B cell (primary cell): Measurements from ENCODE around the gene GZMM. TPM values are rescaled to one million over a fixed set of nuclear protein-coding genes. Genes with fewer than 3 reads are reported as not detected.
A peak's percentile ranks its signal among the peaks of the same experiment; 100 is the strongest.

Source experiments
- ATAC-seq: fragments of 200-7000 bp; cut with Tn5 transposase; one replicate; pipeline ENCODE4 v1.10.0; 2021; ENCODE audit warnings: low read depth, mild to moderate bottlenecking, moderate number of reproducible peaks, moderate library complexity
- CTCF ChIA-PET: fragments of 350-600 bp; sonication (Branson Sonifier 250); formaldehyde crosslinking; loops from one replicate; lab custom pipeline; 2021; ENCODE audit warnings: antibody characterized with exemption, inconsistent platforms; lab: Charles Lee
- POLR2A ChIA-PET: fragments of 350-600 bp; sonication (Branson Sonifier 250); formaldehyde crosslinking; loops from one replicate; lab custom pipeline; 2021; ENCODE audit warnings: antibody characterized with exemption; lab: Charles Lee
- DNase-seq: peaks from one replicate; pipeline ENCODE4 v3.0.0; 2013
- H2AFZ ChIP-seq: 2 replicates; pipeline ENCODE4 v1.6.1; 2012; ENCODE audit warnings: mild to moderate bottlenecking, low read depth, low read length; ENCODE audit not compliant: insufficient read depth, poor library complexity, severe bottlenecking
- H3K27ac ChIP-seq, 2 donors: 1 replicate in 1 of 2; 2 replicates in 1 of 2; pipeline ENCODE4 v1.5.1; 2012 to 2013; ENCODE audit warnings: low read length in 2 of 2, mild to moderate bottlenecking in 2 of 2, moderate library complexity in 1 of 2
- H3K27me3 ChIP-seq, 4 experiments: fragments of 200-600 bp in 1 of 4; sonication (generic) in 1 of 4; replicated peaks in 1 of 4; 1 replicate in 2 of 4; 2 replicates in 2 of 4; pipeline versions ENCODE4 v1.6.1 to v1.7.0; 2013 to 2016; ENCODE audit warnings: low read length in 3 of 4, mild to moderate bottlenecking in 2 of 4, mixed read lengths in 1 of 4, moderate library complexity in 1 of 4; ENCODE audit not compliant: insufficient read depth in 4 of 4, control insufficient read depth in 3 of 4; ENCODE audit errors: control extremely low read depth in 1 of 4
- H3K36me3 ChIP-seq, 2 experiments: replicated peaks in 1 of 2; 1 replicate in 1 of 2; 2 replicates in 1 of 2; pipeline versions ENCODE4 v1.6.1 to v1.7.1; 2013; ENCODE audit warnings: low read length in 1 of 2; ENCODE audit not compliant: insufficient read depth in 2 of 2, control insufficient read depth in 1 of 2; ENCODE audit errors: control extremely low read depth in 1 of 2, extremely low read depth in 1 of 2
- H3K4me1 ChIP-seq, 2 donors: fragments of 200-600 bp in 1 of 2; sonication (generic) in 1 of 2; 1 replicate in 1 of 2; 2 replicates in 1 of 2; pipeline versions ENCODE4 v1.5.1 to v1.6.1; 2013 to 2017; ENCODE audit warnings: low read length in 2 of 2; ENCODE audit not compliant: control insufficient read depth in 2 of 2, insufficient read depth in 2 of 2
- H3K4me2 ChIP-seq: replicated peaks from 2 replicates; pipeline ENCODE3; 2012; ENCODE audit warnings: mild to moderate bottlenecking, low read depth, low read length; ENCODE audit not compliant: poor library complexity, severe bottlenecking
- H3K4me3 ChIP-seq, 5 experiments: fragments of 200-600 bp in 1 of 5; sonication (generic) in 1 of 5; 1 replicate in 3 of 5; 2 replicates in 2 of 5; pipeline versions ENCODE4 v1.5.1 to v1.7.0; 2011 to 2016; ENCODE audit warnings: low read length in 4 of 5, mild to moderate bottlenecking in 4 of 5, low read depth in 2 of 5, control low read depth in 1 of 5, moderate library complexity in 1 of 5; ENCODE audit not compliant: insufficient read depth in 1 of 5; ENCODE audit errors: control extremely low read depth in 1 of 5, extremely low read depth in 1 of 5
- H3K79me2 ChIP-seq: fragments of 200-600 bp; sonication (generic); one replicate; pipeline ENCODE4 v1.6.0; 2016; ENCODE audit warnings: low read length; ENCODE audit not compliant: control insufficient read depth, insufficient read depth
- H3K9ac ChIP-seq: fragments of 200-600 bp; sonication (generic); 2 replicates; pipeline ENCODE4 v1.6.1; 2017; ENCODE audit warnings: mild to moderate bottlenecking, low read length, moderate library complexity
- H3K9me3 ChIP-seq, 3 donors: one replicate each; pipeline versions ENCODE4 v1.6.1 to v1.7.1; 2013; ENCODE audit warnings: low read length in 2 of 3; ENCODE audit not compliant: control insufficient read depth in 2 of 3, insufficient read depth in 1 of 3; ENCODE audit errors: control extremely low read depth in 1 of 3
- H4K20me1 ChIP-seq: 2 replicates; pipeline ENCODE4 v1.6.0; 2012; ENCODE audit warnings: mild to moderate bottlenecking, low read length; ENCODE audit not compliant: insufficient read depth, control insufficient read depth, poor library complexity, severe bottlenecking
- H3K27ac Mint-ChIP-seq: one replicate; pipeline ENCODE4 v1.8.0; 2021; ENCODE audit warnings: mixed read lengths
- H3K27me3 Mint-ChIP-seq: one replicate; pipeline ENCODE4 v1.8.0; 2021; ENCODE audit warnings: mixed read lengths
- H3K4me1 Mint-ChIP-seq: one replicate; pipeline ENCODE4 v1.8.0; 2021; ENCODE audit warnings: mixed read lengths
- H3K4me3 Mint-ChIP-seq: one replicate; pipeline ENCODE4 v1.8.0; 2021; ENCODE audit warnings: mixed read lengths
- H3K9me3 Mint-ChIP-seq: one replicate; pipeline ENCODE4 v1.8.0; 2022; ENCODE audit warnings: mixed read lengths; ENCODE audit not compliant: insufficient read depth
- EZH2 ChIP-seq: IDR thresholded peaks from 2 replicates; pipeline ENCODE4 v1.6.1; 2012; ENCODE audit warnings: borderline replicate concordance, low read depth, mild to moderate bottlenecking, moderate library complexity, low read length; ENCODE audit not compliant: insufficient read depth, poor library complexity, severe bottlenecking
- WGBS: methylation state at CpG from one replicate; pipeline ENCODE4 v1.1.5; 2013; ENCODE audit warnings: missing lambda C conversion rate; ENCODE audit not compliant: insufficient coverage; 5-methylcytosine and 5-hydroxymethylcytosine counted together
- intact Hi-C: fragments of 100-400 bp; cut with micrococcal nuclease; formaldehyde crosslinking; loops from one replicate; pipeline ENCODE4 v1.10.0; 2022
- polyA plus RNA-seq: library from polyadenylated mRNA; depleted of rRNA; stranded (reverse); fragments of >200 nt; gene quantifications from 2 replicates; pipeline ENCODE4 v1.2.3, GENCODE V29; 2012
- total RNA-seq, 2 donors: library from RNA; stranded (reverse); fragments of 120-200 nt in 1 of 2; gene quantifications; 1 replicate in 1 of 2; 2 replicates in 1 of 2; pipeline versions ENCODE4 v1.2.3 to v1.2.4, GENCODE V29; 2013 to 2022
- TF ChIP-seq, protein P1 (sequence below): fragments of 200-600 bp; IDR thresholded peaks from one replicate; pipeline ENCODE4 v1.8.0; 2022; ENCODE audit warnings: antibody characterized with exemption, mild to moderate bottlenecking

Gene GZMM
- total and polyA plus RNA-seq, 2 donors (not counting 1 experiment from before 2014, with no cell fraction given): 2.1 TPM; not detected in 1

DNA sequence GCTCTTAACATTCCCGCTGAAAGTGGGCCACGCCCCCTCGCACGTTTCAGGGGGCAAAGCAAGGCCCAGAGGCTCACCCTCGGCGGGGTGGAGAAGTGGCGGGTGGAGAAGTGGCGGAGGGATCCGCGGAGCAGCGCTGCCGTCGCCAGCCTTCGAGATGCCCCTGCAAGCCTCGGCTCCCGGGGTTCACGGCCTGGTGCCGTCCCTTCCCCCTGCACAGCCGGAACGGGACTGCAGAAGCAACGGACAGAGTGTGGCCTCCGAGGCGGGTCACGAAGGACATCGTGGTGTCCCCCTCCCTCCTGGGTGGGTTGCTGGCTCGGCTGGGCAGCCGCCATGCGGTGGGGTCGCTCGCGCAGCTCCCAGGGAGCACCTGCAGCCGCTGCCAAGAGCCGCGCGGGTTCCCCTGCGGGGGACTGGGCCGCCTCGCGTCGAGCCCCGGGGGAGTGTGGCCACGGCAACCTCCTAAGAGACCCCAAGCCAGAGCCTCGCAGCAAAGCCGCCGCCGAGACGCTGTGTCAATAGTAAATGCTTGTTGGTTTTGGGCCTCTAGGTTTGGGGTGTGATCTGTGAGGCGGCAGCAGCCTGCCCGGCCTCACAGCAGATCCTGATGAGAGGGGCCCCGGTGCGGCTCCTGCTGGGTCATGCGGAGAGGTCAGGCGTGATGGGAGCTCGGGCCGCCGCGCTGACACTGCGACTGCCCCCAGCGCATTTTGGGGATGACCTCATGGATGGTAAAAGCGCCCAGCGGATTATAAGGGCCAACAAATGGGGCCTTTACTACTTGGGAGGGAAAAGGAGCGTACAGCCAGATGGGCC is 31.1 kb upstream of the GZMM start:
- no peaks in the 10 kb centered on the region for H3K27me3 Mint-ChIP-seq
- intact Hi-C loops: no loop called here
- H3K27me3 ChIP-seq: no peaks in the 10 kb centered on the region
- CTCF ChIA-PET: no interaction called here
- ATAC-seq: no peak
- peak overlapping the region; percentile 3 for H3K4me2 ChIP-seq
- no peak overlapping the region for H3K27ac ChIP-seq
- H3K9me3 Mint-ChIP-seq: no peaks in the 10 kb centered on the region
- H4K20me1 ChIP-seq: peaks cover 20% of the 10 kb centered on the region
- no peak overlapping the region for H2AFZ ChIP-seq
- H3K9ac ChIP-seq: no peak overlapping the region
- peaks cover 29% of the 10 kb centered on the region for H3K4me1 Mint-ChIP-seq
- no peak overlapping the region for H3K4me3 Mint-ChIP-seq
- H3K27ac Mint-ChIP-seq: no peak overlapping the region
- POLR2A ChIA-PET: no interaction called here
- 62% methylated on average over 57 of the region's 62 CpGs for WGBS
- H3K4me1 ChIP-seq: peaks cover 26 to 27% of the 10 kb centered on the region in 2 donors
- peaks cover 0 to 8% (median 0%) of the 10 kb centered on the region in 3 donors for H3K9me3 ChIP-seq
- no peak overlapping the region for H3K4me3 ChIP-seq
- peaks cover 21% of the 10 kb centered on the region for H3K79me2 ChIP-seq
- no peak for TF ChIP-seq EZH2
- no peak for DNase-seq
- H3K36me3 ChIP-seq: peaks cover 0 to 4% of the 10 kb centered on the region in 2 experiments

- Histone ChIP-seq H3K27me3 (no peaks in the 10 kb centered on the region), H3K9ac (no peak overlapping the region), H3K79me2 (peaks cover 13% of the 10 kb centered on the region), H3K36me3 (peaks cover 0 to 4% of the 10 kb centered on the region in 2 experiments), H4K20me1 (peaks cover 11% of the 10 kb centered on the region), H3K27ac (no peak overlapping the region), H3K9me3 (peaks cover 0 to 8% (median 0%) of the 10 kb centered on the region in 3 donors), H2AFZ (no peak overlapping the region), H3K4me3 (no peak overlapping the region), H3K4me2 (no peak overlapping the region), H3K4me1 (peaks cover 18 to 20% of the 10 kb centered on the region in 2 donors)
- H3K27ac Mint-ChIP-seq: no peak overlapping the region
- CTCF ChIA-PET: no interaction called here
- H3K9me3 Mint-ChIP-seq: no peaks in the 10 kb centered on the region
- TF ChIP-seq, protein P1, sequence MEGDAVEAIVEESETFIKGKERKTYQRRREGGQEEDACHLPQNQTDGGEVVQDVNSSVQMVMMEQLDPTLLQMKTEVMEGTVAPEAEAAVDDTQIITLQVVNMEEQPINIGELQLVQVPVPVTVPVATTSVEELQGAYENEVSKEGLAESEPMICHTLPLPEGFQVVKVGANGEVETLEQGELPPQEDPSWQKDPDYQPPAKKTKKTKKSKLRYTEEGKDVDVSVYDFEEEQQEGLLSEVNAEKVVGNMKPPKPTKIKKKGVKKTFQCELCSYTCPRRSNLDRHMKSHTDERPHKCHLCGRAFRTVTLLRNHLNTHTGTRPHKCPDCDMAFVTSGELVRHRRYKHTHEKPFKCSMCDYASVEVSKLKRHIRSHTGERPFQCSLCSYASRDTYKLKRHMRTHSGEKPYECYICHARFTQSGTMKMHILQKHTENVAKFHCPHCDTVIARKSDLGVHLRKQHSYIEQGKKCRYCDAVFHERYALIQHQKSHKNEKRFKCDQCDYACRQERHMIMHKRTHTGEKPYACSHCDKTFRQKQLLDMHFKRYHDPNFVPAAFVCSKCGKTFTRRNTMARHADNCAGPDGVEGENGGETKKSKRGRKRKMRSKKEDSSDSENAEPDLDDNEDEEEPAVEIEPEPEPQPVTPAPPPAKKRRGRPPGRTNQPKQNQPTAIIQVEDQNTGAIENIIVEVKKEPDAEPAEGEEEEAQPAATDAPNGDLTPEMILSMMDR: no peak
- no peak for TF ChIP-seq EZH2
- WGBS: 89% methylated on average over 10 of the region's 10 CpGs
- ATAC-seq (no peak), DNase-seq (no peak)
- POLR2A ChIA-PET: no interaction called here
- H3K4me3 Mint-ChIP-seq: no peak overlapping the region
- H3K4me1 Mint-ChIP-seq: peaks cover 22% of the 10 kb centered on the region
- intact Hi-C loops: no loop called here
- H3K27me3 Mint-ChIP-seq: no peaks in the 10 kb centered on the region
Measured at GRCh38 chr19:513368-514165, 30.3 kb upstream of the GZMM start.
